Right lobe of liver (tissue), 4 donors: ENCODE results near the gene ZBTB4.
"Not testable (repeated sequence)": the region's sequence is repeated elsewhere in the genome, so short reads cannot be mapped to it uniquely, and the experiment has no call there.

ENCODE experiments used
- CTCF ChIP-seq, 4 donors: fragments of 200-600 bp in 3 of 4; fragments of 450-650 bp in 1 of 4; IDR thresholded peaks; one replicate each; pipeline versions ENCODE4 v1.5.1 to v1.8.0; 2016 to 2022; ENCODE audit warnings: antibody characterized with exemption in 4 of 4, mild to moderate bottlenecking in 2 of 4
- POLR2A ChIP-seq: fragments of 450-650 bp; IDR thresholded peaks from one replicate; pipeline ENCODE4 v1.6.1; 2017; ENCODE audit warnings: antibody characterized with exemption, mild to moderate bottlenecking
- donor health status: DM: no; HTN: no; CAD: no.
- donor health status: DM: no; HTN: no; CAD: no.
- donor health status: DM: no; HTN: yes; CAD: no.

GRCh38 chr17:7470457-7470973 is 8.9 kb downstream of the ZBTB4 start:
- TF ChIP-seq CTCF (IDR thresholded peaks at IDR 0.05); POLR2A: not testable (repeated sequence)
